ENCODE measurements around the gene KLHDC8B. TPM values are rescaled to one million over a fixed set of nuclear protein-coding genes. Genes with fewer than 3 reads are reported as not detected.

Gene KLHDC8B
- total and polyA plus RNA-seq, 9 of the 15 experiments (the other 6 are each of a cell fraction or from before 2014, with no cell fraction given), result 6.9 to 34.8 (median 25.2) TPM

DNA sequence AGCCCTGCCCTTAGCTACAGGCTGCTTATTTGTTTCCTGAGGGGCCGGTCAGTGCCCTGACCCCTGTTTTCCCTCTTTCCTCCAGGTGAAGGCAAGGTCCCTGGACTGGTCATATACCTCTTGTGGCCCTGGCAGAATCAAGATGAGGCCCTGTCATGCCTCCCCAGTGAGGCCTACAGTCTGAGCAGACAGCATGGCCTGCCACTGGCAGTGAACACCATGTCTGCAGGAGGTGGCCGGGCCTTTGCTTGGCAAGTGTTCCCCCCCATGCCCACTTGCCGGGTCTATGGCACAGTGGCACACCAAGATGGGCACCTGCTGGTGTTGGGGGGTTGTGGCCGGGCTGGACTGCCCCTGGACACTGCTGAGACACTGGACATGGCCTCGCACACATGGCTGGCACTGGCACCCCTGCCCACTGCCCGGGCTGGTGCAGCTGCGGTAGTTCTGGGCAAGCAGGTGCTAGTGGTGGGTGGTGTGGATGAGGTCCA lies 1.2 kb downstream of the KLHDC8B start:
- CTCF ChIA-PET (ENCODE audit: low intra/inter-chr PET ratio), result no interaction called here

More for the DNA sequence above, 1.2 kb downstream of the KLHDC8B start:
- H4K20me1 ChIP-seq (replicated peaks; ENCODE audit: control insufficient read depth, insufficient read depth, low read length), result no peaks in the 10 kb centered on the region; the same call in 1 of the 2 replicates
- no TSS peak for BruUV-seq (replicated peaks)
- intact Hi-C loops (cut with micrococcal nuclease), result loop anchor here (5.0 kb wide), 4 partner anchors 65 to 275 kb away; partner anchors contain the start of genes C3orf62 and USP4
- no peak overlapping the region for H2AFZ ChIP-seq (ENCODE audit: low read depth, low read length)
- peaks cover 25% of the 10 kb centered on the region for H3K79me2 ChIP-seq (ENCODE audit: control insufficient read depth, insufficient read depth, low read length)
- H3K9me3 ChIP-seq (replicated peaks; ENCODE audit: control insufficient read depth, insufficient read depth, low read depth, low read length), result no peaks in the 10 kb centered on the region
- peaks cover 3% of the 10 kb centered on the region for H3K9me1 ChIP-seq (ENCODE audit: control insufficient read depth, insufficient read depth, low read length)
- H3K4me2 ChIP-seq (ENCODE audit: insufficient read depth, low read length), result peak overlapping the region; percentile 84
- peak overlapping the region; percentile 67 to 88 for H3K9ac ChIP-seq (ENCODE audit: insufficient read depth in 1 of 2, low read depth in 2 of 2, low read length in 2 of 2)
- peaks cover 33 to 55% of the 10 kb centered on the region in 2 experiments for H3K4me1 ChIP-seq (replicated peaks in 1 of 2; ENCODE audit: control insufficient read depth in 2 of 2, insufficient read depth in 2 of 2, low read length in 2 of 2)
- TF ChIP-seq, protein P1, sequence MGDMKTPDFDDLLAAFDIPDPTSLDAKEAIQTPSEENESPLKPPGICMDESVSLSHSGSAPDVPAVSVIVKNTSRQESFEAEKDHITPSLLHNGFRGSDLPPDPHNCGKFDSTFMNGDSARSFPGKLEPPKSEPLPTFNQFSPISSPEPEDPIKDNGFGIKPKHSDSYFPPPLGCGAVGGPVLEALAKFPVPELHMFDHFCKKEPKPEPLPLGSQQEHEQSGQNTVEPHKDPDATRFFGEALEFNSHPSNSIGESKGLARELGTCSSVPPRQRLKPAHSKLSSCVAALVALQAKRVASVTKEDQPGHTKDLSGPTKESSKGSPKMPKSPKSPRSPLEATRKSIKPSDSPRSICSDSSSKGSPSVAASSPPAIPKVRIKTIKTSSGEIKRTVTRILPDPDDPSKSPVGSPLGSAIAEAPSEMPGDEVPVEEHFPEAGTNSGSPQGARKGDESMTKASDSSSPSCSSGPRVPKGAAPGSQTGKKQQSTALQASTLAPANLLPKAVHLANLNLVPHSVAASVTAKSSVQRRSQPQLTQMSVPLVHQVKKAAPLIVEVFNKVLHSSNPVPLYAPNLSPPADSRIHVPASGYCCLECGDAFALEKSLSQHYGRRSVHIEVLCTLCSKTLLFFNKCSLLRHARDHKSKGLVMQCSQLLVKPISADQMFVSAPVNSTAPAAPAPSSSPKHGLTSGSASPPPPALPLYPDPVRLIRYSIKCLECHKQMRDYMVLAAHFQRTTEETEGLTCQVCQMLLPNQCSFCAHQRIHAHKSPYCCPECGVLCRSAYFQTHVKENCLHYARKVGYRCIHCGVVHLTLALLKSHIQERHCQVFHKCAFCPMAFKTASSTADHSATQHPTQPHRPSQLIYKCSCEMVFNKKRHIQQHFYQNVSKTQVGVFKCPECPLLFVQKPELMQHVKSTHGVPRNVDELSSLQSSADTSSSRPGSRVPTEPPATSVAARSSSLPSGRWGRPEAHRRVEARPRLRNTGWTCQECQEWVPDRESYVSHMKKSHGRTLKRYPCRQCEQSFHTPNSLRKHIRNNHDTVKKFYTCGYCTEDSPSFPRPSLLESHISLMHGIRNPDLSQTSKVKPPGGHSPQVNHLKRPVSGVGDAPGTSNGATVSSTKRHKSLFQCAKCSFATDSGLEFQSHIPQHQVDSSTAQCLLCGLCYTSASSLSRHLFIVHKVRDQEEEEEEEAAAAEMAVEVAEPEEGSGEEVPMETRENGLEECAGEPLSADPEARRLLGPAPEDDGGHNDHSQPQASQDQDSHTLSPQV (IDR thresholded peaks at IDR 0.05), result 0 out of 2 replicates have a peak, but pooled peaks have one; percentile 38
- TF ChIP-seq GABPB1 (CRISPR knock-in tag; IDR thresholded peaks at IDR 0.05) (no peak), HNRNPL (IDR thresholded peaks at IDR 0.05; ENCODE audit: low read depth, low read length) (0 out of 2 replicates have a peak, but pooled peaks have one; percentile 40), NFE2L1 (tag; IDR thresholded peaks at IDR 0.05; ENCODE audit: borderline replicate concordance, low read depth) (no peak), NR4A1 (CRISPR knock-in tag; IDR thresholded peaks at IDR 0.05) (no peak), NR4A1 (tag; IDR thresholded peaks at IDR 0.05) (0 out of 2 replicates have a peak, but pooled peaks have one; percentile 23), RBFOX2 (IDR thresholded peaks at IDR 0.05; ENCODE audit: low read depth, low read length) (peak; percentile 59)
- TF ChIP-seq, protein P2, sequence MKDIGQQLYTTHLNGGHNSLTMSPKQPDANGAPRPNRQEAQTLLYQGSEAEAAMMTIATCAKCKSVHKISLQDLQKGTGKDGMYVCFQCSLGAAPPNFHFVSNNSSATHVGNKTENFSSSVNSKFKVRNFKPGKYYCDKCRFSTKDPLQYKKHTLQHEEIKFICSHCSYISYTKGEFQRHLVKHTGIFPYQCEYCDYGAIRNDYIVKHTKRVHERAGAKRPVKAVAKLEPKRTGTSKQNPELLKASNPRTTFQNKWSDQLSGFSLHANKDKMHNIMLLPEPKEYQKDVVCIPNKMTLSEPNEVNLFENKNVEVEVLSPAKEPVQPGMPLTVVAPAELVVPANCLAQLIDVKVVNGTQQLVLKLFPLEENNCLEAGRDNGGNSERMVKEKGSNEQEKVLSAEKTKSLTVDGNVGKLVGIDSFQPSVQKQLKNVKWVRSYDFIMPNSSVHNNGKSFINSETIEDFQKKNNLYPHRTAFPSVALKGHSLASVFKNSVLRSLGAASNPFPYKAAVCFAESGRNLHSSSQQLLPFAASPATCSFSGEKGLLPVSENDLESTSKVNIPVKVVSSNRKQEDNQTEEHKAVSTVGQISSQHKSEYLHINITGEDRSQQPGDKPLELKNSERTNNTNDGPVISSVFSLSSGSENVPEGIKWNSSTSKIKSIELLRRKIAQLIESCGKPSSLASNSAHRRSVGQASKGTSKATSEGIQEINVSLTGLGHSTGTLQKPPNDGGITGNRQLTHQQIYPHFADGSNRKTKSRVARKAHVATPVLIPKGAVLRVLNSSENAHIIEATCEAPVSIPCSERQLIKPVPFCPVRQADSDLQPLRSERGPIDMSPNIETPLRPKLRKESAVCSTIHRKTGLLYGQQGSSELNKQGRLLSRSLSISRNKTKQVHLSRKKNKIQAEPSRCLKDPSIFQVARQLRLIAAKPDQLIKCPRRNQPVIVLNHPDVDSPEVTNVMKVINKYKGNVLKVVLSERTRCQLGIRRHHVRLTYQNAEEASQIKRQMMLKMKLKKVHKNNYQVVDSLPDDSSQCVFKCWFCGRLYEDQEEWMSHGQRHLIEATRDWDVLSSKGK (CRISPR knock-in tag; IDR thresholded peaks at IDR 0.05), result no peak
- POLR2A ChIA-PET, result interaction anchor here (0.6 kb wide), 4 partner anchors 19 to 277 kb away, joined by 3 to 4 read pairs (median 3); no protein-coding TSS in a partner anchor
- peaks cover 16% of the 10 kb centered on the region for H3K36me3 ChIP-seq (ENCODE audit: control insufficient read depth, insufficient read depth, low read length)
- H3K4me3 ChIP-seq, result peak overlapping the region; percentile 72
- ATAC-seq (no peak), FAIRE-seq (no peak), DNase-seq (ENCODE audit: extremely low read depth in 1 of 4, low spot score in 3 of 4) (no peak)
- peak overlapping the region; percentile 1; the same call in 2 of the 3 replicates for H3K27ac ChIP-seq (ENCODE audit: extremely low read depth, low read depth, low read length)
- 63% methylated on average over 4 of the region's 7 CpGs for WGBS (ENCODE audit: insufficient coverage, low coverage, missing lambda C conversion rate)
- in situ Hi-C loops (cut with MboI), result loop anchor here (25.0 kb wide), 1 partner anchor 265 kb away; the partner anchor contains the start of gene NICN1
- no peaks in the 10 kb centered on the region for H3K27me3 ChIP-seq (ENCODE audit: control insufficient read depth in 2 of 2, insufficient read depth in 2 of 2, low read length in 2 of 2)

All from K562 (cell line).